Panc1 (cell line): ENCODE data around the gene PMF1. TPM values are rescaled to one million over a fixed set of nuclear protein-coding genes. Genes with fewer than 3 reads are reported as not detected.

Experiments
- ATAC-seq: fragments of 200-7000 bp; cut with Tn5 transposase; 2 replicates; pipeline ENCODE4 v1.9.1; 2020; ENCODE audit warnings: mild to moderate bottlenecking, moderate library complexity
- BruUV-seq: library from RNA; stranded (reverse); fragments of 400-500 nt; replicated peaks from 2 replicates; lab custom pipeline; 2021; lab: Mats Ljungman, UMichigan
- CTCF ChIA-PET: fragments of 300-600 bp; sonication (Branson Sonifier 250); formaldehyde crosslinking; loops from one replicate; lab custom pipeline; 2022; ENCODE audit warnings: antibody characterized with exemption; lab: Charles Lee
- POLR2A ChIA-PET: fragments of 300-600 bp; sonication (Branson Sonifier 250); formaldehyde crosslinking; loops from one replicate; lab custom pipeline; 2022; ENCODE audit warnings: antibody characterized with exemption; lab: Charles Lee
- DNase-seq: peaks from one replicate; pipeline ENCODE4 v3.0.0-alpha.2; 2010; ENCODE audit warnings: low read depth, low spot score
- H3K27ac ChIP-seq: 2 replicates; pipeline ENCODE4 v1.5.1; 2011; ENCODE audit warnings: mild to moderate bottlenecking, low read length, inconsistent platforms
- H3K27me3 ChIP-seq: fragments of 200-500 bp; sonication (Bioruptor generic); 2 replicates; pipeline ENCODE4 v1.6.0; 2014; ENCODE audit warnings: low read length, inconsistent platforms; ENCODE audit not compliant: control insufficient read depth, insufficient read depth
- H3K36me3 ChIP-seq: fragments of 200-500 bp; sonication (Bioruptor generic); 2 replicates; pipeline ENCODE4 v1.5.1; 2014; ENCODE audit warnings: inconsistent platforms, mild to moderate bottlenecking, low read length, moderate library complexity; ENCODE audit not compliant: control insufficient read depth, insufficient read depth
- H3K4me1 ChIP-seq: 2 replicates; pipeline ENCODE4 v1.5.1; 2011; ENCODE audit warnings: inconsistent platforms, mild to moderate bottlenecking, low read length, moderate library complexity; ENCODE audit not compliant: control insufficient read depth, insufficient read depth
- H3K4me3 ChIP-seq, 2 experiments: 2 replicates each; pipeline ENCODE4 v1.5.1; 2011 to 2012; ENCODE audit warnings: low read depth in 2 of 2, low read length in 2 of 2, mild to moderate bottlenecking in 2 of 2, inconsistent platforms in 1 of 2, moderate library complexity in 1 of 2
- H3K9me3 ChIP-seq: fragments of 200-500 bp; sonication (Bioruptor generic); 2 replicates; pipeline ENCODE4 v1.5.1; 2014; ENCODE audit warnings: low read depth, mild to moderate bottlenecking, inconsistent platforms, low read length, moderate library complexity; ENCODE audit not compliant: control insufficient read depth, insufficient read depth
- CTCF ChIP-seq: fragments of 450-650 bp; IDR thresholded peaks from 2 replicates; pipeline ENCODE4 v1.5.1; 2017; ENCODE audit warnings: mild to moderate bottlenecking
- POLR2AphosphoS5 ChIP-seq: IDR thresholded peaks from 2 replicates; pipeline ENCODE4 v1.6.1; 2012; ENCODE audit warnings: mild to moderate bottlenecking, low read depth, low read length, moderate library complexity
- REST ChIP-seq, 2 experiments: IDR thresholded peaks; 2 replicates each; pipeline ENCODE4 v1.6.1; 2011 to 2012; ENCODE audit warnings: low read depth in 2 of 2, control low read depth in 1 of 2, low read length in 1 of 2, mild to moderate bottlenecking in 1 of 2, moderate library complexity in 1 of 2; ENCODE audit not compliant: insufficient read depth in 1 of 2
- SIN3A ChIP-seq: IDR thresholded peaks from 2 replicates; pipeline ENCODE4 v1.6.1; 2012; ENCODE audit warnings: low read depth, mild to moderate bottlenecking, low read length, moderate library complexity, borderline replicate concordance; ENCODE audit not compliant: insufficient read depth
- TCF7L2 ChIP-seq: IDR thresholded peaks from 2 replicates; pipeline ENCODE4 v1.6.1; 2011; ENCODE audit warnings: mild to moderate bottlenecking, low read depth, low read length, inconsistent platforms
- in situ Hi-C: cut with HindIII; loops from 2 replicates; pipeline ENCODE4 v1.10.0; 2016; ENCODE audit warnings: low sequenced_read_pairs, low pct_unique_long_range_greater_than_20kb
- intact Hi-C: fragments of 100-400 bp; cut with micrococcal nuclease; formaldehyde crosslinking; loops from one replicate; pipeline ENCODE4 v1.10.0; 2022; ENCODE audit not compliant: unreplicated experiment
- total RNA-seq: library from RNA; stranded (reverse); gene quantifications from one replicate; pipeline ENCODE4 v1.2.1, GENCODE V29; 2021; ENCODE audit not compliant: unreplicated experiment

PMF1 gene
- total RNA-seq, 1 experiment from 2014 or later = 57.5 TPM

GRCh38 chr1:156258859-156259258 is 46.1 kb downstream of the PMF1 start:
- DNase-seq (no peak), ATAC-seq (no peak)
- intact Hi-C loops (no loop called here), in situ Hi-C loops (no loop called here)
- Histone ChIP-seq H3K27ac (no peak overlapping the region), H3K36me3 (peaks cover 17% of the 10 kb centered on the region), H3K4me1 (peaks cover 10% of the 10 kb centered on the region), H3K27me3 (no peaks in the 10 kb centered on the region), H3K9me3 (no peaks in the 10 kb centered on the region), H3K4me3 (no peak overlapping the region)
- ChIA-PET CTCF (interaction anchor here (1.0 kb wide), 1 partner anchor 11 kb away, joined by 15 read pairs; the partner anchor contains the start of gene PAQR6), POLR2A (no interaction called here)
- BruUV-seq = no TSS peak
- TF ChIP-seq CTCF = no peak
- TF ChIP-seq POLR2AphosphoS5 = no peak
- TF ChIP-seq SIN3A = no peak
- no peak for TF ChIP-seq TCF7L2
- no peak for TF ChIP-seq REST (IDR thresholded peaks at IDR 0.05; ENCODE audit: insufficient read depth in 1 of 2, low read depth in 2 of 2, low read length in 1 of 2)

- Histone ChIP-seq H3K4me1 (peaks cover 10% of the 10 kb centered on the region), H3K9me3 (no peaks in the 10 kb centered on the region), H3K4me3 (no peak overlapping the region), H3K36me3 (peaks cover 17% of the 10 kb centered on the region), H3K27me3 (no peaks in the 10 kb centered on the region), H3K27ac (no peak overlapping the region)
- CTCF ChIA-PET = interaction anchor here (1.0 kb wide), 1 partner anchor 12 kb away, joined by 15 read pairs; the partner anchor contains the start of gene PAQR6
- POLR2A ChIA-PET = interaction anchor here (0.6 kb wide), 1 partner anchor 118 kb away, joined by 5 read pairs; no protein-coding TSS in a partner anchor
- DNase-seq (no peak), ATAC-seq (no peak)
- intact Hi-C loops = no loop called here
- no TSS peak for BruUV-seq
- no peak for TF ChIP-seq POLR2AphosphoS5
- TF ChIP-seq TCF7L2 = no peak
- no peak for TF ChIP-seq SIN3A
- no peak for TF ChIP-seq REST (IDR thresholded peaks at IDR 0.05; ENCODE audit: insufficient read depth in 1 of 2, low read depth in 2 of 2, low read length in 1 of 2)
- TF ChIP-seq CTCF = no peak
- in situ Hi-C loops = no loop called here
These were observed 47.0 kb downstream of the PMF1 start for GRCh38 chr1:156259805-156260204.
